ENCODE data around the gene LIN9.
A peak's percentile ranks its signal among the peaks of the same experiment; 100 is the strongest.

LIN9 gene

DNA sequence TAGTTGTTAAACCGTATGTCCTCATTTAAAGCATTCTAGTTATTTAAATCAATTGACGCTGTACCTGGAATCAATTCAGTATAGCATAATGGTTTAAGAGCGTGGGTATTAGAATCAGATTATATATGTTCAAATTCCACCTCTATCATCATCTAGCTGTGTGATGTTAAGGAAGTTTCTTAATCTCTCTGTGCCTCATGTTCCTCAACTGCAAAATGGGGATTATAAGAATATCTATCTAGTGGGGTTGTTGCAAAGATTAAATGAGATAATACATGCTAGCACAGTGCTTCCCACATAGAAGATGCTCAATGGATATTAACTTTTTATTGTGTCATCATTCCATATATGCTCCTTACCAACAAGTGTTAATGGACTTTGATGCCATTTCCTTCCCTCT lies 69.5 kb downstream of the LIN9 start:
- Histone ChIP-seq H3K36me3 (ENCODE audit: control insufficient read depth in 1 of 2, insufficient read depth in 2 of 2, low read length in 2 of 2) (peaks cover 7 to 13% of the 10 kb centered on the region in 2 experiments), H3K4me1 (ENCODE audit: control insufficient read depth in 1 of 2, insufficient read depth in 2 of 2, low read length in 2 of 2) (no peaks in the 10 kb centered on the region), H3K18ac (ENCODE audit: low read length) (no peak overlapping the region), H3K14ac (ENCODE audit: low read length) (no peak overlapping the region), H3K9ac (ENCODE audit: low read length) (no peak overlapping the region), H3K4ac (ENCODE audit: low read depth, low read length) (no peak overlapping the region), H3K9me3 (ENCODE audit: insufficient read depth, low read depth, low read length) (no peaks in the 10 kb centered on the region), H2AK5ac (ENCODE audit: low read length) (no peak overlapping the region), H3K27ac (ENCODE audit: low read depth, low read length) (no peak overlapping the region), H4K91ac (ENCODE audit: low read depth, low read length) (no peak overlapping the region), H2BK120ac (ENCODE audit: insufficient read depth, low read length, poor library complexity) (no peak overlapping the region), H3K79me1 (ENCODE audit: low read length) (no peaks in the 10 kb centered on the region), H3K23ac (ENCODE audit: low read length) (no peak overlapping the region), H3K4me3 (ENCODE audit: low read depth, low read length) (no peak overlapping the region), H2AFZ (ENCODE audit: insufficient read depth, low read length, poor library complexity) (no peak overlapping the region), H3K79me2 (ENCODE audit: control insufficient read depth, insufficient read depth, low read length, poor library complexity) (no peaks in the 10 kb centered on the region), H4K12ac (ENCODE audit: low read depth, low read length) (no peak overlapping the region), H3K27me3 (ENCODE audit: insufficient read depth, low read length) (no peaks in the 10 kb centered on the region), H2BK12ac (ENCODE audit: low read length) (no peak overlapping the region), H2BK5ac (ENCODE audit: low read depth, low read length, poor library complexity) (no peak overlapping the region), H3K4me2 (ENCODE audit: low read length) (no peak overlapping the region), H4K8ac (ENCODE audit: low read depth, low read length) (no peak overlapping the region)
- WGBS (ENCODE audit: extremely low coverage, insufficient coverage, insufficient read length) = no CpG with 5 or more reads among the region's 3 CpGs
- no peak for DNase-seq

DNA sequence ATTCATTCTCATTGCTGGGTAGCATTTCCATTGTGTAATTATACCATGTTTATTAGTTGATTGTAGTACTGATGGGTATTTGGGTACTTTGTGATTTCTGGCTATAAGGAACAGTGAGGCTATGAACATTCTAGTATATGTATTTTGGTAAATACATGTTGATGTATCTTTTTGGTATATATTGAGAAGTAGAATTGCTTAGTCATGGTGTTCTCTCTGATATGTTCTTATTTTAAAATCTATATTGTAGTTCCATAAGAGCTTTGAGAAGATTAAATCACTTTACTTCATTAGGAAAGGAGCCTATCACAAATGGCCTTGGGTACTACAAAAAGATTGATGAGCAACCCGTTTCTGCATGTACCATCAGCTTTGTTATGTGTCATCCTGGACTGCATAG lies 72.1 kb downstream of the LIN9 start:
- H2BK5ac ChIP-seq (ENCODE audit: low read depth, low read length, poor library complexity) = no peak overlapping the region
- no peak overlapping the region for H2BK12ac ChIP-seq (ENCODE audit: low read length)
- WGBS (ENCODE audit: extremely low coverage, insufficient coverage, insufficient read length) = no CpG with 5 or more reads among the region's 1 CpG

GRCh38 chr1:226233806-226234205 lies 75.2 kb downstream of the LIN9 start:
- Histone ChIP-seq H3K4me2 (ENCODE audit: low read length) (no peak overlapping the region), H4K8ac (ENCODE audit: low read depth, low read length) (no peak overlapping the region), H3K18ac (ENCODE audit: low read length) (no peak overlapping the region), H3K27me3 (ENCODE audit: insufficient read depth, low read length) (no peaks in the 10 kb centered on the region), H2BK12ac (ENCODE audit: low read length) (no peak overlapping the region), H3K4me1 (ENCODE audit: control insufficient read depth in 1 of 2, insufficient read depth in 2 of 2, low read length in 2 of 2) (no peaks in the 10 kb centered on the region), H3K36me3 (ENCODE audit: control insufficient read depth in 1 of 2, insufficient read depth in 2 of 2, low read length in 2 of 2) (peaks cover 7 to 9% of the 10 kb centered on the region in 2 experiments), H4K12ac (ENCODE audit: low read depth, low read length) (no peak overlapping the region), H3K79me2 (ENCODE audit: control insufficient read depth, insufficient read depth, low read length, poor library complexity) (no peaks in the 10 kb centered on the region), H4K91ac (ENCODE audit: low read depth, low read length) (no peak overlapping the region), H3K79me1 (ENCODE audit: low read length) (no peaks in the 10 kb centered on the region), H2AFZ (ENCODE audit: insufficient read depth, low read length, poor library complexity) (no peak overlapping the region), H2AK5ac (ENCODE audit: low read length) (no peak overlapping the region), H3K4ac (ENCODE audit: low read depth, low read length) (no peak overlapping the region), H2BK120ac (ENCODE audit: insufficient read depth, low read length, poor library complexity) (no peak overlapping the region), H3K9me3 (ENCODE audit: insufficient read depth, low read depth, low read length) (no peaks in the 10 kb centered on the region), H3K14ac (ENCODE audit: low read length) (no peak overlapping the region), H3K9ac (ENCODE audit: low read length) (no peak overlapping the region), H3K4me3 (ENCODE audit: low read depth, low read length) (no peak overlapping the region), H3K23ac (ENCODE audit: low read length) (no peak overlapping the region), H2BK5ac (ENCODE audit: low read depth, low read length, poor library complexity) (no peak overlapping the region), H3K27ac (ENCODE audit: low read depth, low read length) (no peak overlapping the region)
- no CpG with 5 or more reads among the region's 3 CpGs for WGBS (ENCODE audit: extremely low coverage, insufficient coverage, insufficient read length)
- DNase-seq = no peak

More for the DNA sequence above, 72.1 kb downstream of the LIN9 start:
- no peak overlapping the region for H3K27ac ChIP-seq (ENCODE audit: low read depth, low read length)
- no peak overlapping the region for H3K4ac ChIP-seq (ENCODE audit: low read depth, low read length)
- no peaks in the 10 kb centered on the region for H3K9me3 ChIP-seq (ENCODE audit: insufficient read depth, low read depth, low read length)
- H3K79me1 ChIP-seq (ENCODE audit: low read length) = no peaks in the 10 kb centered on the region
- no peak overlapping the region for H2BK120ac ChIP-seq (ENCODE audit: insufficient read depth, low read length, poor library complexity)
- no peaks in the 10 kb centered on the region for H3K79me2 ChIP-seq (ENCODE audit: control insufficient read depth, insufficient read depth, low read length, poor library complexity)
- no peak overlapping the region for H2AK5ac ChIP-seq (ENCODE audit: low read length)
- no peak overlapping the region for H3K4me2 ChIP-seq (ENCODE audit: low read length)
- H3K23ac ChIP-seq (ENCODE audit: low read length) = no peak overlapping the region
- no peak overlapping the region for H2AFZ ChIP-seq (ENCODE audit: insufficient read depth, low read length, poor library complexity)
- no peak overlapping the region for H4K12ac ChIP-seq (ENCODE audit: low read depth, low read length)
- no peak overlapping the region for H3K14ac ChIP-seq (ENCODE audit: low read length)
- no peak overlapping the region for H4K91ac ChIP-seq (ENCODE audit: low read depth, low read length)
- H3K4me1 ChIP-seq (ENCODE audit: control insufficient read depth in 1 of 2, insufficient read depth in 2 of 2, low read length in 2 of 2) = no peaks in the 10 kb centered on the region
- no peak overlapping the region for H3K9ac ChIP-seq (ENCODE audit: low read length)
- H4K8ac ChIP-seq (ENCODE audit: low read depth, low read length) = no peak overlapping the region
- no peak overlapping the region for H3K4me3 ChIP-seq (ENCODE audit: low read depth, low read length)
- DNase-seq = no peak
- H3K27me3 ChIP-seq (ENCODE audit: insufficient read depth, low read length) = no peaks in the 10 kb centered on the region
- peaks cover 7 to 10% of the 10 kb centered on the region in 2 experiments for H3K36me3 ChIP-seq (ENCODE audit: control insufficient read depth in 1 of 2, insufficient read depth in 2 of 2, low read length in 2 of 2)
- H3K18ac ChIP-seq (ENCODE audit: low read length) = no peak overlapping the region

- Histone ChIP-seq H4K91ac (ENCODE audit: low read depth, low read length) (no peak overlapping the region), H3K9ac (ENCODE audit: low read length) (no peak overlapping the region), H3K18ac (ENCODE audit: low read length) (no peak overlapping the region), H3K27ac (ENCODE audit: low read depth, low read length) (no peak overlapping the region), H3K23ac (ENCODE audit: low read length) (no peak overlapping the region), H3K4me2 (ENCODE audit: low read length) (no peak overlapping the region), H3K9me3 (ENCODE audit: insufficient read depth, low read depth, low read length) (peaks cover 2% of the 10 kb centered on the region), H3K14ac (ENCODE audit: low read length) (no peak overlapping the region), H4K8ac (ENCODE audit: low read depth, low read length) (no peak overlapping the region), H2AFZ (ENCODE audit: insufficient read depth, low read length, poor library complexity) (no peak overlapping the region), H2BK120ac (ENCODE audit: insufficient read depth, low read length, poor library complexity) (no peak overlapping the region), H3K79me2 (ENCODE audit: control insufficient read depth, insufficient read depth, low read length, poor library complexity) (no peaks in the 10 kb centered on the region), H3K27me3 (ENCODE audit: insufficient read depth, low read length) (no peaks in the 10 kb centered on the region), H3K36me3 (ENCODE audit: control insufficient read depth in 1 of 2, insufficient read depth in 2 of 2, low read length in 2 of 2) (peaks cover 8 to 9% of the 10 kb centered on the region in 2 experiments), H2BK12ac (ENCODE audit: low read length) (no peak overlapping the region), H2BK5ac (ENCODE audit: low read depth, low read length, poor library complexity) (no peak overlapping the region), H2AK5ac (ENCODE audit: low read length) (no peak overlapping the region), H3K4me3 (ENCODE audit: low read depth, low read length) (no peak overlapping the region), H3K4me1 (ENCODE audit: control insufficient read depth in 1 of 2, insufficient read depth in 2 of 2, low read length in 2 of 2) (no peaks in the 10 kb centered on the region), H3K79me1 (ENCODE audit: low read length) (no peaks in the 10 kb centered on the region), H3K4ac (ENCODE audit: low read depth, low read length) (no peak overlapping the region), H4K12ac (ENCODE audit: low read depth, low read length) (no peak overlapping the region)
- DNase-seq = peak in 1 of 2 donors; percentile 23
- no CpG with 5 or more reads among the region's 6 CpGs for WGBS (ENCODE audit: extremely low coverage, insufficient coverage, insufficient read length)
Measured at GRCh38 chr1:226233293-226233692, 75.7 kb downstream of the LIN9 start.

All from trophoblast cell (in vitro differentiated cells and primary cell).